22Rv1 (cell line): ENCODE results near the gene OSTF1.

Source experiments
- H3K27ac ChIP-seq: fragments of 450-650 bp; 2 replicates; pipeline ENCODE4 v1.5.1; 2017
- CTCF ChIP-seq: fragments of 450-650 bp; IDR thresholded peaks from 2 replicates; pipeline ENCODE4 v1.5.1; 2017; ENCODE audit warnings: mild to moderate bottlenecking
- ZFX ChIP-seq: fragments of 450-650 bp; IDR thresholded peaks from 2 replicates; pipeline ENCODE4 v1.6.1; 2017; ENCODE audit warnings: antibody characterized with exemption, borderline replicate concordance

OSTF1 gene

GRCh38 chr9:75176037-75176436 is 87.7 kb downstream of the OSTF1 start:
- TF ChIP-seq ZFX (no peak), CTCF (no peak)
- H3K27ac ChIP-seq, result no peak overlapping the region

- no peak overlapping the region for H3K27ac ChIP-seq
- TF ChIP-seq CTCF (no peak), ZFX (no peak)
Measured at GRCh38 chr9:75181750-75182149, 93.4 kb downstream of the OSTF1 start.

GRCh38 chr9:75183306-75183705 is 95.0 kb downstream of the OSTF1 start:
- TF ChIP-seq ZFX, result no peak
- TF ChIP-seq CTCF, result no peak
- H3K27ac ChIP-seq, result no peak overlapping the region

DNA sequence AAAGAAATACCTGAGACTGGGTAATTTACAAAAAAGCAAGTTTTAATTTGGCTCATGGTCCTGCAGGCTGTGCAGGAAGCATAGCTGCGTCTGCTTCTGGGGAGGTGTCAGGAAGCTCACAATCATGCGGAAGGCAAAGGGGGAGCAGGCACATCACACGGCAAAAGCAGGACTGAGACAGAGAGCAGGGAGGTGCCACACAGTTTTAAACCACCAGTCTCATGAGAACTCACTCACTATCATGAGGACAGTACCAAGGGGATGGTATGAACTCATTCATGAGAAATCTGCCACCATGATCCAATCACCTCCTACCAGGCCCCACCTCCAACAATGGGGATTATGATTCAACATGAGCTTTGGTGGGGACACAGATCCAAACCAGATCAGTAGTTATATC is 96.2 kb downstream of the OSTF1 start:
- TF ChIP-seq ZFX (no peak), CTCF (no peak)
- no peak overlapping the region for H3K27ac ChIP-seq

- TF ChIP-seq ZFX, result no peak
- TF ChIP-seq CTCF, result peak; percentile 92
- H3K27ac ChIP-seq, result no peak overlapping the region
Measured at GRCh38 chr9:75185585-75186170, 97.4 kb downstream of the OSTF1 start.

DNA sequence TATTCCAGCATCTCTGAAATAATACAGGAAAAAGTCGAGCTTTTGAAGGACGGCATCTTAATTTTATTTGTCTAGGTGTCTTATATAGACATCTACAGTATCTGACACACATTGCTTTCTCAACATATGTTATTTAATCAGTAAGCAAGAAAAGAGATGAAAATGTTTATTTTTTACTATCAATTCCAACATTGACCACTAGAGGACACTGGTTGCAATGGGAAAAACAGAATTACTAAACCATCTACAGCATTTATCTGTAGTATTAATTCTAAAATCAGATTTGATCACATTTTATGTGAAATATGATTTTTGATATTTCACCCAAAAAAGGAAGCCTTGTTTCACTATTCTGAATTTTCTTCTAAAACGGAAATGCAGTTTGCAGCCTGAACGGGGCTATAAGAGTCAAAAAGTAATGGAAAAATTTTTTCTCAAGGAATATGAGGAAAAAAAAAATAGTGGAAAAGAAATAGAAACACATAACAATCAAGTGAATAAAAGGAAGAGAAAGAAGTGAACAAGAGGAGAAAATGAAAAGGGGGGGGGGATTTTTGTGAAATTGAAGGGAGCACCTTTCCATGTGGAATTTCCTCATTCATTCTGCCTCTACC is 98.6 kb downstream of the OSTF1 start:
- TF ChIP-seq CTCF (peak; percentile 95), ZFX (no peak)
- H3K27ac ChIP-seq, result no peak overlapping the region

DNA sequence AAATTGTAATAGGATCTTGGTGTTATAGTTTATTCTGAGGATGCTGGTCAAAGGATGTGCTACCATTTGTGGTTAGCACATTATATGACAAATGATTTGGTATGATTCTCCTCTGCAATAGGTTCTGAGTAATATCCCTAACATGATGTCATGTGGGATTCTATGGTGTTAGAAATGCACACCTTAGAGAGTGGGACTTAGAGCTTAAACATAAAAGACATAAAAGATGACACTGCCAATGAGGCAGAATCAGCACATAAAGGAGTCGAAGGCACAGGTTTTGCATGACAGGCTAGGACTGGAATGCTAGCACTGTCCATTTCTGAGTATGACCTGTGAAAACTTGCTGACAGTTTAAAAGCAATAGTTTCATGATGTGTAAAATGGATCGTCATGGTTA is 100.4 kb downstream of the OSTF1 start:
- TF ChIP-seq CTCF, result no peak
- no peak for TF ChIP-seq ZFX
- H3K27ac ChIP-seq, result no peak overlapping the region
